ENCODE data around the gene FAM76B. TPM values are rescaled to one million over a fixed set of nuclear protein-coding genes. Genes with fewer than 3 reads are reported as not detected.

The FAM76B gene
- total and polyA plus RNA-seq, 9 of the 15 experiments (the other 6 are each of a cell fraction or from before 2014, with no cell fraction given), result 22.5 to 60.0 (median 35.0) TPM

DNA sequence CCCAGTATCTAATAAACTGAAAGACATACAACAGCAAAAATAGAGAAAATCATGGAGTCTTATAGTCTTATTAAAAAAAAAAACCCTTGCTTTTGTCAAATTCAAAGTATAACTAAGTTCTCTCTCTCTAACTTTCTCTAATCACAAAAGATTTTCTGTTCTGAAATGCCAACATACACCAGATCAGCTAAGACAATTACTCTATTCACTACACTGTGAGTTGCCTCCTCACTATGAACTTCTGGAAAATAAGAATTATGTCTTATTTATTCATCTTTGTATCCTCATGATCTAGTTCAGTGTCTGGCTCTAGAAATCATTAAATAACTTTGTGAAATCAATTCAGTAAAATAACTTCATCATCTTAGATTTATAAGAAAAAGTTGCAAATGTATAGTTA, 12.7 kb downstream of the FAM76B start:
- no peak overlapping the region for H3K4me3 ChIP-seq
- peaks cover 5% of the 10 kb centered on the region; the same call in 1 of the 3 replicates for H3K79me2 ChIP-seq (ENCODE audit: control insufficient read depth, insufficient read depth, low read length)
- DNase-seq (ENCODE audit: extremely low read depth in 1 of 4, low spot score in 3 of 4), result no peak
- no peaks in the 10 kb centered on the region for H3K9me3 ChIP-seq (replicated peaks; ENCODE audit: control insufficient read depth, insufficient read depth, low read depth, low read length)
- no TSS peak for BruUV-seq (replicated peaks)
- no peak overlapping the region for H2AFZ ChIP-seq (ENCODE audit: low read depth, low read length)
- POLR2A ChIA-PET, result interaction anchor here (0.8 kb wide), 1 partner anchor 13 kb away, joined by 5 read pairs; the partner anchor contains the start of gene FAM76B
- H3K9me1 ChIP-seq (ENCODE audit: control insufficient read depth, insufficient read depth, low read length), result no peaks in the 10 kb centered on the region
- in situ Hi-C loops (cut with MboI), result no loop called here
- H3K4me2 ChIP-seq (ENCODE audit: insufficient read depth, low read length), result no peak overlapping the region
- no peak for FAIRE-seq
- no peak overlapping the region for H3K9ac ChIP-seq (ENCODE audit: insufficient read depth in 1 of 2, low read depth in 2 of 2, low read length in 2 of 2)
- H3K27ac ChIP-seq (ENCODE audit: extremely low read depth, low read depth, low read length), result no peak overlapping the region
- no peak for ATAC-seq
- H3K4me1 ChIP-seq (replicated peaks in 1 of 2; ENCODE audit: control insufficient read depth in 2 of 2, insufficient read depth in 2 of 2, low read length in 2 of 2), result no peaks in the 10 kb centered on the region
- CTCF ChIA-PET (ENCODE audit: low intra/inter-chr PET ratio), result no interaction called here
- peaks cover 95% of the 10 kb centered on the region for H3K36me3 ChIP-seq (ENCODE audit: control insufficient read depth, insufficient read depth, low read length)
- no peak for TF ChIP-seq TEAD2 (tag; IDR thresholded peaks at IDR 0.05)
- TF ChIP-seq MBD1 (CRISPR knock-in tag; IDR thresholded peaks at IDR 0.05), result no peak
- no peak for TF ChIP-seq CHCHD3 (CRISPR knock-in tag; IDR thresholded peaks at IDR 0.05)
- TF ChIP-seq CEBPB (tag; IDR thresholded peaks at IDR 0.05), result no peak
- no peak for TF ChIP-seq ATF7 (IDR thresholded peaks at IDR 0.05)
- TF ChIP-seq ZNF23 (CRISPR knock-in tag; IDR thresholded peaks at IDR 0.05), result no peak
- no peak for TF ChIP-seq RHOXF2B (CRISPR knock-in tag; conservative IDR thresholded peaks at IDR 0.05)
- H4K20me1 ChIP-seq (replicated peaks; ENCODE audit: control insufficient read depth, insufficient read depth, low read length), result no peaks in the 10 kb centered on the region
- H3K27me3 ChIP-seq (ENCODE audit: control insufficient read depth in 2 of 2, insufficient read depth in 2 of 2, low read length in 2 of 2), result no peaks in the 10 kb centered on the region
- intact Hi-C loops (cut with micrococcal nuclease), result no loop called here

All from K562 (cell line).